ENCODE data around the gene SQOR.

Gene SQOR

GRCh38 chr15:45634432-45635190 is at the start of gene SQOR:
Gene SQOR, plus strand, starts transcription at chr15:45635029. Its CDS starts 23,895 bp downstream, at chr15:45658924.
- peak; percentile 54 for DNase-seq

- DNase-seq: no peak
Observed at GRCh38 chr15:45585069-45585791, 49.6 kb upstream of the SQOR start.

- DNase-seq: no peak
Observed at GRCh38 chr15:45586125-45586524, 48.7 kb upstream of the SQOR start.

- no peak for DNase-seq
Observed at GRCh38 chr15:45586601-45587094, 48.2 kb upstream of the SQOR start.

GRCh38 chr15:45587095-45587862 is 47.5 kb upstream of the SQOR start, which contains the start of gene BLOC1S6:
Gene BLOC1S6, plus strand, starts transcription at chr15:45587379. Its CDS starts 65 bp downstream, at chr15:45587444.
- peak; percentile 88 for DNase-seq

GRCh38 chr15:45587863-45588170 is 47.0 kb upstream of the SQOR start:
- no peak for DNase-seq

GRCh38 chr15:45588219-45588875 is 46.5 kb upstream of the SQOR start:
- no peak for DNase-seq

- no peak for DNase-seq
Observed at GRCh38 chr15:45589256-45589655, 45.6 kb upstream of the SQOR start.

GRCh38 chr15:45594319-45594718 is 40.5 kb upstream of the SQOR start:
- no peak for DNase-seq

GRCh38 chr15:45594835-45595530 is 39.8 kb upstream of the SQOR start:
- DNase-seq: no peak

GRCh38 chr15:45603881-45604280 is 30.9 kb upstream of the SQOR start:
- no peak for DNase-seq

GRCh38 chr15:45604326-45604725 is 30.5 kb upstream of the SQOR start:
- DNase-seq: no peak

- DNase-seq: no peak
Observed at GRCh38 chr15:45606413-45606812, 28.4 kb upstream of the SQOR start.

GRCh38 chr15:45606841-45607240 is 28.0 kb upstream of the SQOR start:
- DNase-seq: no peak

GRCh38 chr15:45611305-45611704 is 23.5 kb upstream of the SQOR start:
- DNase-seq: no peak

GRCh38 chr15:45612790-45613415 is 21.9 kb upstream of the SQOR start:
- no peak for DNase-seq

GRCh38 chr15:45616901-45617323 is 17.9 kb upstream of the SQOR start:
- DNase-seq: no peak

- peak; percentile 53 for DNase-seq
Observed at GRCh38 chr15:45618813-45619212, 16.0 kb upstream of the SQOR start.

- no peak for DNase-seq
Observed at GRCh38 chr15:45628136-45628535, 6.7 kb upstream of the SQOR start.

- no peak for DNase-seq
Observed at GRCh38 chr15:45630917-45631691, 3.7 kb upstream of the SQOR start.

- DNase-seq: no peak
Observed at GRCh38 chr15:45631776-45632175, 3.1 kb upstream of the SQOR start.
